CD8-positive, alpha-beta memory T cell (primary cell): ENCODE results near the gene CLSTN1. TPM values are rescaled to one million over a fixed set of nuclear protein-coding genes. Genes with fewer than 3 reads are reported as not detected.
A peak's percentile ranks its signal among the peaks of the same experiment; 100 is the strongest.

Experiments used
- CTCF ChIA-PET: fragments of 350-600 bp; sonication (Branson Sonifier 250); formaldehyde crosslinking; loops from one replicate; lab custom pipeline; 2021; ENCODE audit warnings: antibody characterized with exemption; lab: Charles Lee
- POLR2A ChIA-PET: fragments of 350-600 bp; sonication (Branson Sonifier 250); formaldehyde crosslinking; loops from one replicate; lab custom pipeline; 2021; ENCODE audit warnings: antibody characterized with exemption; lab: Charles Lee
- DNase-seq, 5 donors: peaks; one replicate each; pipeline versions ENCODE4 v3.0.0 to v3.0.0-alpha.2; 2020 to 2022; ENCODE audit warnings: mixed read lengths in 1 of 5
- H3K27ac ChIP-seq: one replicate; pipeline ENCODE4 v1.7.0; 2013; ENCODE audit warnings: low read depth, mild to moderate bottlenecking, low read length, moderate library complexity
- H3K27me3 ChIP-seq: 2 replicates; pipeline ENCODE4 v1.7.0; 2013; ENCODE audit warnings: low read length, mild to moderate bottlenecking; ENCODE audit not compliant: insufficient read depth, poor library complexity, severe bottlenecking
- H3K36me3 ChIP-seq: 2 replicates; pipeline ENCODE4 v1.7.0; 2013; ENCODE audit warnings: mild to moderate bottlenecking, low read length, moderate library complexity; ENCODE audit not compliant: insufficient read depth
- H3K4me1 ChIP-seq: 2 replicates; pipeline ENCODE4 v1.7.0; 2013; ENCODE audit warnings: mild to moderate bottlenecking, low read length, moderate library complexity; ENCODE audit not compliant: insufficient read depth
- H3K4me3 ChIP-seq: 2 replicates; pipeline ENCODE4 v1.7.0; 2013; ENCODE audit warnings: mild to moderate bottlenecking, low read length
- H3K9me3 ChIP-seq: 2 replicates; pipeline ENCODE4 v1.7.0; 2013; ENCODE audit warnings: mild to moderate bottlenecking, low read length
- H3K27ac Mint-ChIP-seq, 8 donors: one replicate each; pipeline ENCODE4 v1.8.0; 2020 to 2021; ENCODE audit warnings: mixed read lengths in 8 of 8, mild to moderate bottlenecking in 6 of 8, inconsistent platforms in 3 of 8, moderate library complexity in 3 of 8
- H3K27me3 Mint-ChIP-seq, 2 donors: one replicate each; pipeline ENCODE4 v1.8.0; 2020 to 2021; ENCODE audit warnings: mixed read lengths in 2 of 2, mild to moderate bottlenecking in 1 of 2, moderate library complexity in 1 of 2
- H3K36me3 Mint-ChIP-seq, 3 donors: one replicate each; pipeline ENCODE4 v1.8.0; 2020 to 2021; ENCODE audit warnings: mixed read lengths in 3 of 3, inconsistent platforms in 1 of 3, mild to moderate bottlenecking in 1 of 3
- H3K4me1 Mint-ChIP-seq, 3 donors: one replicate each; pipeline ENCODE4 v1.8.0; 2020 to 2021; ENCODE audit warnings: mixed read lengths in 3 of 3, inconsistent platforms in 1 of 3, mild to moderate bottlenecking in 1 of 3
- H3K4me3 Mint-ChIP-seq, 7 donors: one replicate each; pipeline ENCODE4 v1.8.0; 2020 to 2021; ENCODE audit warnings: mixed read lengths in 7 of 7, mild to moderate bottlenecking in 6 of 7, moderate library complexity in 4 of 7, inconsistent platforms in 2 of 7
- H3K9me3 Mint-ChIP-seq, 5 donors: one replicate each; pipeline ENCODE4 v1.8.0; 2020 to 2022; ENCODE audit warnings: mixed read lengths in 5 of 5, mild to moderate bottlenecking in 3 of 5, moderate library complexity in 2 of 5, inconsistent platforms in 1 of 5
- polyA plus RNA-seq: library from polyadenylated mRNA; unstranded; fragments of 300-500 nt; fragmentation: Illumina TruSeq; gene quantifications from one replicate; pipeline ENCODE4 v1.2.3, GENCODE V29; 2021
- total RNA-seq, 2 experiments: library from RNA; stranded (reverse); gene quantifications; one replicate each; pipeline ENCODE4 v1.2.3, GENCODE V29; 2021

Gene CLSTN1
- total and polyA plus RNA-seq, 3 experiments from 2014 or later = 38.4 to 48.2 (median 40.8) TPM

- ChIA-PET CTCF (interaction anchor here (1.3 kb wide), 1 partner anchor 12 kb away, joined by 3 read pairs; no protein-coding TSS in a partner anchor), POLR2A (no interaction called here)
- no peak for DNase-seq
- Mint-ChIP-seq H3K9me3 (no peaks in the 10 kb centered on the region), H3K36me3 (peaks cover 4 to 90% (median 18%) of the 10 kb centered on the region in 3 donors), H3K27ac (peak overlapping the region in 5 of 8 donors; percentile 17 to 83 (median 63)), H3K27me3 (no peaks in the 10 kb centered on the region), H3K4me3 (no peak overlapping the region), H3K4me1 (peaks cover 11 to 15% (median 14%) of the 10 kb centered on the region in 3 donors)
- Histone ChIP-seq H3K36me3 (peaks cover 61% of the 10 kb centered on the region), H3K27me3 (no peaks in the 10 kb centered on the region), H3K9me3 (no peaks in the 10 kb centered on the region), H3K4me3 (no peak overlapping the region), H3K4me1 (peaks cover 16% of the 10 kb centered on the region), H3K27ac (no peak overlapping the region)
Measured at GRCh38 chr1:9737671-9738070, 86.1 kb downstream of the CLSTN1 start.

- no peak for DNase-seq
- CTCF ChIA-PET = interaction anchor here (1.3 kb wide), 1 partner anchor 12 kb away, joined by 3 read pairs; no protein-coding TSS in a partner anchor
- no peak overlapping the region for H3K27ac ChIP-seq
- no peaks in the 10 kb centered on the region for H3K27me3 ChIP-seq
- Mint-ChIP-seq H3K9me3 (no peaks in the 10 kb centered on the region), H3K27me3 (no peaks in the 10 kb centered on the region), H3K4me1 (peaks cover 11 to 21% (median 18%) of the 10 kb centered on the region in 3 donors), H3K36me3 (peaks cover 6 to 92% (median 18%) of the 10 kb centered on the region in 3 donors), H3K4me3 (no peak overlapping the region), H3K27ac (peak overlapping the region in 6 of 8 donors; percentile 12 to 63 (median 39))
- H3K4me1 ChIP-seq = peaks cover 18% of the 10 kb centered on the region
- peaks cover 60% of the 10 kb centered on the region for H3K36me3 ChIP-seq
- H3K9me3 ChIP-seq = no peaks in the 10 kb centered on the region
- H3K4me3 ChIP-seq = no peak overlapping the region
- POLR2A ChIA-PET = no interaction called here
Measured at GRCh38 chr1:9737057-9737456, 86.7 kb downstream of the CLSTN1 start.

GRCh38 chr1:9736241-9736640 is 87.5 kb downstream of the CLSTN1 start:
- peaks cover 14 to 27% (median 25%) of the 10 kb centered on the region in 3 donors for H3K4me1 Mint-ChIP-seq
- POLR2A ChIA-PET = no interaction called here

DNA sequence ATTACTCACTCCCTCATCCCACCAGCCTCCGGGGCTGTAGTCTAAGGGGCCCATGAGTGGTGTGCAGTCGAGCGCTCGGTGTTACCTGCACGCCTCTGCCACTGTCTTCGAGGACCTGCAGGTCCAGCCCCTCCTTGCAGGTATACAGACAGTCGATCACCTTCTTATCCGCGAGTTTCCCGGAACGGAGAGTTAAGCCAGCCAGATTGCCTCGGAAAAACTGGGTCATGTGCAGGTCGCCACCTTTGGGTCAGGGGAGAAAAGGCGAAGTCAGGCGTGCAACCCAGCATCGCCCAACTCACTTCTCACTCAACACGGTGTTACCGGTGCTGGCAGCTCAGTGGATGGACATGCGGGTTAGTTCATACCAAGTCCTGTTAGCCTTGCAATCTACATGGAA is 88.0 kb downstream of the CLSTN1 start:
- peaks cover 15 to 29% (median 28%) of the 10 kb centered on the region in 3 donors for H3K4me1 Mint-ChIP-seq
- Histone ChIP-seq H3K36me3 (peaks cover 60% of the 10 kb centered on the region), H3K4me3 (no peak overlapping the region), H3K4me1 (peaks cover 25% of the 10 kb centered on the region), H3K27me3 (no peaks in the 10 kb centered on the region), H3K27ac (no peak overlapping the region), H3K9me3 (no peaks in the 10 kb centered on the region)
- no peak overlapping the region for H3K4me3 Mint-ChIP-seq
- H3K27ac Mint-ChIP-seq = peak overlapping the region in 3 of 8 donors; percentile 21 to 72 (median 72)
- CTCF ChIA-PET = interaction anchor here (0.9 to 2.4 kb wide), 3 partner anchors 11 to 132 kb away, joined by 3 to 7 read pairs (median 5); no protein-coding TSS in a partner anchor
- no peak for DNase-seq
- H3K9me3 Mint-ChIP-seq = peaks cover 0 to 2% (median 0%) of the 10 kb centered on the region in 5 donors
- peaks cover 0 to 3% of the 10 kb centered on the region in 2 donors for H3K27me3 Mint-ChIP-seq
- H3K36me3 Mint-ChIP-seq = peaks cover 4 to 92% (median 14%) of the 10 kb centered on the region in 3 donors
- POLR2A ChIA-PET = no interaction called here

More at GRCh38 chr1:9736241-9736640, 87.5 kb downstream of the CLSTN1 start:
- CTCF ChIA-PET = interaction anchor here (2.4 kb wide), 1 partner anchor 110 kb away, joined by 7 read pairs; no protein-coding TSS in a partner anchor
- H3K4me3 Mint-ChIP-seq = no peak overlapping the region
- H3K27ac Mint-ChIP-seq = peak overlapping the region in 1 of 8 donors; percentile 72
- peaks cover 60% of the 10 kb centered on the region for H3K36me3 ChIP-seq
- peaks cover 4 to 92% (median 14%) of the 10 kb centered on the region in 3 donors for H3K36me3 Mint-ChIP-seq
- peaks cover 0 to 1% of the 10 kb centered on the region in 2 donors for H3K27me3 Mint-ChIP-seq
- no peaks in the 10 kb centered on the region for H3K9me3 Mint-ChIP-seq
- H3K27me3 ChIP-seq = no peaks in the 10 kb centered on the region
- no peak for DNase-seq
- no peak overlapping the region for H3K4me3 ChIP-seq
- H3K27ac ChIP-seq = no peak overlapping the region
- H3K4me1 ChIP-seq = peaks cover 21% of the 10 kb centered on the region
- no peaks in the 10 kb centered on the region for H3K9me3 ChIP-seq

- Mint-ChIP-seq H3K9me3 (peaks cover 0 to 2% (median 0%) of the 10 kb centered on the region in 5 donors), H3K4me1 (peaks cover 32 to 47% (median 47%) of the 10 kb centered on the region in 3 donors), H3K4me3 (peak overlapping the region in 1 of 7 donors; percentile 9), H3K27me3 (peaks cover 0 to 7% of the 10 kb centered on the region in 2 donors), H3K27ac (peak overlapping the region in 5 of 8 donors; percentile 60 to 86 (median 70)), H3K36me3 (peaks cover 14 to 96% (median 20%) of the 10 kb centered on the region in 3 donors)
- no peaks in the 10 kb centered on the region for H3K27me3 ChIP-seq
- H3K27ac ChIP-seq = no peak overlapping the region
- H3K4me3 ChIP-seq = no peak overlapping the region
- H3K4me1 ChIP-seq = peaks cover 49% of the 10 kb centered on the region
- H3K9me3 ChIP-seq = no peaks in the 10 kb centered on the region
- ChIA-PET CTCF (interaction anchor here (1.0 to 1.2 kb wide), 2 partner anchors 8 to 107 kb away, joined by 4 to 5 read pairs; no protein-coding TSS in a partner anchor), POLR2A (no interaction called here)
- no peak for DNase-seq
- H3K36me3 ChIP-seq = peaks cover 51% of the 10 kb centered on the region
Measured at GRCh38 chr1:9733160-9733789, 90.5 kb downstream of the CLSTN1 start.

GRCh38 chr1:9732123-9732971 is 91.4 kb downstream of the CLSTN1 start:
- peaks cover 58% of the 10 kb centered on the region for H3K36me3 ChIP-seq
- ChIA-PET POLR2A (interaction anchor here (1.0 kb wide), 1 partner anchor 11 kb away, joined by 3 read pairs; no protein-coding TSS in a partner anchor), CTCF (interaction anchor here (1.0 to 1.5 kb wide), 2 partner anchors 11 to 106 kb away, joined by 5 read pairs; no protein-coding TSS in a partner anchor)
- Mint-ChIP-seq H3K9me3 (peaks cover 0 to 2% (median 0%) of the 10 kb centered on the region in 5 donors), H3K27ac (peak overlapping the region in 6 of 8 donors; percentile 21 to 86 (median 72)), H3K4me1 (peaks cover 39 to 56% (median 50%) of the 10 kb centered on the region in 3 donors), H3K4me3 (peak overlapping the region in 1 of 7 donors; percentile 54), H3K27me3 (peaks cover 0 to 9% of the 10 kb centered on the region in 2 donors), H3K36me3 (peaks cover 17 to 96% (median 18%) of the 10 kb centered on the region in 3 donors)
- H3K4me3 ChIP-seq = no peak overlapping the region
- peaks cover 58% of the 10 kb centered on the region for H3K4me1 ChIP-seq
- DNase-seq = no peak
- no peak overlapping the region for H3K27ac ChIP-seq
- H3K27me3 ChIP-seq = no peaks in the 10 kb centered on the region
- no peaks in the 10 kb centered on the region for H3K9me3 ChIP-seq

GRCh38 chr1:9731561-9731960 is 92.2 kb downstream of the CLSTN1 start:
- peak overlapping the region in 3 of 7 donors; percentile 15 to 54 (median 30) for H3K4me3 Mint-ChIP-seq
- no peak for DNase-seq
- Histone ChIP-seq H3K27ac (no peak overlapping the region), H3K4me3 (no peak overlapping the region), H3K27me3 (no peaks in the 10 kb centered on the region), H3K4me1 (peaks cover 61% of the 10 kb centered on the region), H3K36me3 (peaks cover 59% of the 10 kb centered on the region), H3K9me3 (no peaks in the 10 kb centered on the region)
- ChIA-PET CTCF (interaction anchor here (0.8 to 1.5 kb wide), 2 partner anchors 10 to 20 kb away, joined by 3 to 5 read pairs; no protein-coding TSS in a partner anchor), POLR2A (interaction anchor here (1.0 to 1.3 kb wide), 2 partner anchors 11 to 15 kb away, joined by 3 read pairs; no protein-coding TSS in a partner anchor)
- peak overlapping the region in 5 of 8 donors; percentile 29 to 87 (median 81) for H3K27ac Mint-ChIP-seq
- peaks cover 0 to 2% (median 0%) of the 10 kb centered on the region in 5 donors for H3K9me3 Mint-ChIP-seq
- peaks cover 15 to 98% (median 17%) of the 10 kb centered on the region in 3 donors for H3K36me3 Mint-ChIP-seq
- peaks cover 39 to 64% (median 54%) of the 10 kb centered on the region in 3 donors for H3K4me1 Mint-ChIP-seq
- H3K27me3 Mint-ChIP-seq = peaks cover 0 to 10% of the 10 kb centered on the region in 2 donors
